Measurements from ENCODE around the gene TRIM24. TPM values are rescaled to one million over a fixed set of nuclear protein-coding genes. Genes with fewer than 3 reads are reported as not detected.
"Not testable (repeated sequence)": the region's sequence is repeated elsewhere in the genome, so short reads cannot be mapped to it uniquely, and the experiment has no call there.

The TRIM24 gene
- total RNA-seq, 6 donors from 2014 or later = 11.5 to 30.6 (median 23.7) TPM

DNA sequence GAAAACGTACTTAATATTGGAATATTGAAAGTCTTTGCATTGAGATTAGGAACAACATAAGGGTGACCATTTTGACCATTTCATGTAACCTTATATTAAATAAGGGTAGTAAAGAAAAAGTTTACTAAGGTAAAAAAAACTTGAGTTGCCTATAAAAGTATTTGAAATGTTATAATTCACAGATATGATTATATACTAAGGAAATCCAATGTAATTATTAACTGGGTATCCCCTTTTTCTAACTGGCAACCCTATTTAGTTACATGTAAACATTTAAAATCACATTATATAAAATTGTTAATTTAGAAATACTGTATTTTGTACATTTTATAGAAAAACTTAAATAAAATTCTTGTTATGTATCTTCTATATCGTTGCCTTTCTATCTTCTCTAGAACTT is 64.2 kb downstream of the TRIM24 start:
- no peak overlapping the region for H3K4me3 ChIP-seq
- DNase-seq (no peak), ATAC-seq (ENCODE audit: low FRiP score in 2 of 2) (no peak)
- TF ChIP-seq POLR2AphosphoS5 (IDR thresholded peaks at IDR 0.05) (no peak), POLR2A (IDR thresholded peaks at IDR 0.05) (no peak), EP300 (IDR thresholded peaks at IDR 0.05) (no peak)
- TF ChIP-seq, protein P1, sequence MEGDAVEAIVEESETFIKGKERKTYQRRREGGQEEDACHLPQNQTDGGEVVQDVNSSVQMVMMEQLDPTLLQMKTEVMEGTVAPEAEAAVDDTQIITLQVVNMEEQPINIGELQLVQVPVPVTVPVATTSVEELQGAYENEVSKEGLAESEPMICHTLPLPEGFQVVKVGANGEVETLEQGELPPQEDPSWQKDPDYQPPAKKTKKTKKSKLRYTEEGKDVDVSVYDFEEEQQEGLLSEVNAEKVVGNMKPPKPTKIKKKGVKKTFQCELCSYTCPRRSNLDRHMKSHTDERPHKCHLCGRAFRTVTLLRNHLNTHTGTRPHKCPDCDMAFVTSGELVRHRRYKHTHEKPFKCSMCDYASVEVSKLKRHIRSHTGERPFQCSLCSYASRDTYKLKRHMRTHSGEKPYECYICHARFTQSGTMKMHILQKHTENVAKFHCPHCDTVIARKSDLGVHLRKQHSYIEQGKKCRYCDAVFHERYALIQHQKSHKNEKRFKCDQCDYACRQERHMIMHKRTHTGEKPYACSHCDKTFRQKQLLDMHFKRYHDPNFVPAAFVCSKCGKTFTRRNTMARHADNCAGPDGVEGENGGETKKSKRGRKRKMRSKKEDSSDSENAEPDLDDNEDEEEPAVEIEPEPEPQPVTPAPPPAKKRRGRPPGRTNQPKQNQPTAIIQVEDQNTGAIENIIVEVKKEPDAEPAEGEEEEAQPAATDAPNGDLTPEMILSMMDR (IDR thresholded peaks at IDR 0.05) = no peak
- peaks cover 5 to 56% (median 29%) of the 10 kb centered on the region in 4 donors for H3K36me3 ChIP-seq
- no peaks in the 10 kb centered on the region for H3K27me3 ChIP-seq
- H3K9me3 ChIP-seq = peaks cover 23 to 35% (median 26%) of the 10 kb centered on the region in 4 donors
- no peaks in the 10 kb centered on the region for H3K4me1 ChIP-seq
- 98 to 99% methylated on average over 2 of the region's 2 CpGs for WGBS, 2 donors
- no peak overlapping the region for H3K27ac ChIP-seq

DNA sequence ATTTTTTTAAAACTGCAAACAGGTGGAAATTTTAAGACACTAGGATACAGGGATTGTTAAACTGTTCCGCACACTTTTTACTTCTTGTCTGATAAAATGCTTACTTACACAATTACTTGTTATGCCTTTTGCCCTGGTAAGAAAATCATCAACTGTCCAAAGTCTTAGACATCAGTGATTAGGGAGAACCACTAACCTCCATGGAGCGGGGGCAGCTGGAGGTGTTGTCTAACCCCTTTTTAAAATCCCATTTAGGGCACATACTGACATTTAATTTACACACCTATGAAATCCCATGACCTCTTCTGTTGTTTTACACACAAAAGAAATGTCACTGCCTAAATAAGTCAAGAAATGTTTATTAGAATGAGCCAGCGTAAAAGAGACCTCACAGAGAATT is 65.7 kb downstream of the TRIM24 start:
- peaks cover 0 to 56% (median 29%) of the 10 kb centered on the region in 4 donors for H3K36me3 ChIP-seq
- 94 to 96% methylated on average over 3 of the region's 3 CpGs for WGBS, 2 donors
- H3K27ac ChIP-seq = no peak overlapping the region
- TF ChIP-seq POLR2A (IDR thresholded peaks at IDR 0.05) (no peak), POLR2AphosphoS5 (IDR thresholded peaks at IDR 0.05) (no peak), EP300 (IDR thresholded peaks at IDR 0.05) (no peak)
- TF ChIP-seq, protein P1 (IDR thresholded peaks at IDR 0.05) = no peak
- H3K27me3 ChIP-seq = no peaks in the 10 kb centered on the region
- DNase-seq = no peak
- no peak overlapping the region for H3K4me3 ChIP-seq
- H3K4me1 ChIP-seq = no peaks in the 10 kb centered on the region
- peaks cover 23 to 36% (median 26%) of the 10 kb centered on the region in 4 donors for H3K9me3 ChIP-seq
- ATAC-seq (ENCODE audit: low FRiP score in 2 of 2) = no peak

DNA sequence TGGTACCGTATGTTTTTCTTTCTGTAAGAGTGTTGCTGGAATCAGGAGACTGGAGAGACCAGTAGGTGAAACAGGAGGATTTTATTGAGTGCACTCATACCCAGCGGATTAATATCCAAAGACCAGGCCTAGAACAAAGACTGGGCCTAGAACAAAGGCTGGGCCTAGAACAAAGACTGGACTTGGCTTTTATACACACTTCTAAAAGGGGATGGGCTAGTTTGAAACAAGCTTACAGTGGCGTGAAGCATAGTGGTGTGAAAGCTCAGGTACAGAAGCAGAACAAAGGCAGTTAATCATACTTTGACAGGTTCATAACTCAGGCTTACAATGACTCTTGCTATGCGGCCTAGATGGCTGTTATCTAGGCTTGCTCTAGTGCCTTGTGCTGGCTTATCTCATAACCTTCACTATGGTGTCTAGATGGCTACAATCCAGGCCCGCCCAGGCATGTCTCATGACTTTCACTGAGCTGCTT is 67.7 kb downstream of the TRIM24 start:
- Histone ChIP-seq H3K4me1 (no peaks in the 10 kb centered on the region), H3K36me3 (peaks cover 0 to 58% (median 31%) of the 10 kb centered on the region in 4 donors), H3K4me3 (no peak overlapping the region), H3K9me3 (peaks cover 23 to 36% (median 26%) of the 10 kb centered on the region in 4 donors), H3K27ac (no peak overlapping the region), H3K27me3 (no peaks in the 10 kb centered on the region)
- ATAC-seq (ENCODE audit: low FRiP score in 2 of 2) (no peak), DNase-seq (no peak)
- TF ChIP-seq, protein P1 (IDR thresholded peaks at IDR 0.05) = no peak
- TF ChIP-seq POLR2A (IDR thresholded peaks at IDR 0.05) (no peak), POLR2AphosphoS5 (IDR thresholded peaks at IDR 0.05) (no peak), EP300 (IDR thresholded peaks at IDR 0.05) (no peak)
- 92 to 95% methylated on average over 5 of the region's 5 CpGs for WGBS, 2 donors

DNA sequence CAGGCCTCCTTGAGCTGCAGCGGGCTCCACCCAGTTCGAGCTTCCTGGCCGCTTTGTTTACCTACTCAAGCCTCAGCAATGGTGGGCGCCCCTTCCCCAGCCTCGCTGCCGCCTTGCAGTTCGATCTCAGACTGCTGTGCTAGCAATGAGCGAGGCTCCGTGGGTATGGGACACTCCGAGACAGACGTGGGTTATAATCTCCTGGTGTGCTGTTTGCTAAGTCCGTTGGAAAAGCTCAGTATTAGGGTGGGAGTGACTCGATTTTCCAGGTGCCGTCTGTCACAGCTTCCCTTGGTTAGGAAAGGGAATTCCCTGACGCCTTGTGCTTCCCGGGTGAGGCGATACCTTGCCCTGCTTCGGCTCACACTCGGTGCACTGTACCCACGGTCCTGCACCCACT is 76.8 kb downstream of the TRIM24 start:
- H3K27ac ChIP-seq; H3K4me1 ChIP-seq; H3K27me3 ChIP-seq; ATAC-seq (ENCODE audit: low FRiP score in 2 of 2); H3K4me3 ChIP-seq; H3K9me3 ChIP-seq: not testable (repeated sequence)
- H3K36me3 ChIP-seq = peaks cover 0 to 26% (median 17%) of the 10 kb centered on the region in 4 donors
- 92 to 99% methylated on average over 14 to 20 of the region's 20 CpGs for WGBS, 2 donors
- peak in 1 of 2 donors; percentile 45 for DNase-seq

DNA sequence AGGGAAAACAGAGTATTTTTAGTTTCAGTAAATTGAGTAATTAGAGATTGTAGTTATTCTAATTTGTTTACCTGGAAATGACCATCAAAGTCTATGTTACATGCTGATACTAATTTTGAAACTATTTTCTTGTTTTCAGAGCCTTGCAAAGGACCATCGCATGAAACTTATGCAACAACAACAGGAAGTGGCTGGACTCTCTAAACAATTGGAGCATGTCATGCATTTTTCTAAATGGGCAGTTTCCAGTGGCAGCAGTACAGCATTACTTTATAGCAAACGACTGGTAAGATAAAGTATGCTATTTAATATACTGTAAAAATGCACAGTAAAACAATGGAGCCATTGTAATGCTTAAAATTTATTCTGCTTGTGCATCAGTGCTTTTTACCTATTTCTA is 78.5 kb downstream of the TRIM24 start:
- ATAC-seq (ENCODE audit: low FRiP score in 2 of 2) (no peak), DNase-seq (no peak)
- no peak overlapping the region for H3K27ac ChIP-seq
- WGBS, 2 donors = 32 to 36% methylated on average over 2 of the region's 2 CpGs
- H3K4me3 ChIP-seq = no peak overlapping the region
- peaks cover 0 to 27% (median 17%) of the 10 kb centered on the region in 4 donors for H3K36me3 ChIP-seq
- TF ChIP-seq EP300 (IDR thresholded peaks at IDR 0.05) (no peak), POLR2A (IDR thresholded peaks at IDR 0.05) (no peak), POLR2AphosphoS5 (IDR thresholded peaks at IDR 0.05) (no peak)
- TF ChIP-seq, protein P1 (IDR thresholded peaks at IDR 0.05) = no peak
- H3K27me3 ChIP-seq = no peaks in the 10 kb centered on the region
- H3K4me1 ChIP-seq = peaks cover 0 to 4% (median 2%) of the 10 kb centered on the region in 4 donors
- no peaks in the 10 kb centered on the region for H3K9me3 ChIP-seq
